Airway epithelial cell (primary cell): Measurements from ENCODE around the gene CCR1. TPM values are rescaled to one million over a fixed set of nuclear protein-coding genes. Genes with fewer than 3 reads are reported as not detected.

Experiments
- total RNA-seq: library from RNA; depleted of rRNA; stranded (reverse); fragments of >200 nt; gene quantifications from 2 replicates; pipeline ENCODE4 v1.2.3, GENCODE V29; 2015

Gene CCR1
- not detected in 2 replicates for total RNA-seq

DNA sequence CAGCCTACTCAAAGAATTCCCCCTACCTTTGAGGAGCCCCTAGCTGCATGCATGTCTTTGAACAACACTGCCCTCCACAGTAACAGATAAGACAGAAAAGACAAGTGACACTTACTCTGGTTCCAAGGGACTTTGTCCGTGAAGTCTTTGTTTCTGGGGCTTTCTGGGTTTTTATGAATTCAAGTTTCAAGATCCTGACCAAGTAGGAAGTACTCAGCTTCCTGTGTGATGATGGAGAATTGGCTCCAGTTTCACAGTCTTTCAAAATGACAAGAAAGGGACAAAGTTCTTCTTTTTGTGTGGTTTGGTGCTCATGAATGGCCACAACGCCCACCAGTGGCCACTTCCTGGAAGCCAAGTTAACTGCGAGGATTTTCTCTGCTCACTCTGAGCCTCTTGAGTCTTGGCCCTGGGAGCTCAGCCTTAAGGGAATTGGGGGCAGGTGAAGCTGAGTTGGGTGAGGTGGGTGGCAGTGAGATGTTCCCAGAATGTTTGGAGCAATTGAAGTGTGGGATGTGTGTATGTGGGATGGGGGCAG lies at the start of gene CCR1:
Gene CCR1, minus strand, starts transcription at position 147 of the 538 bp plus-strand sequence. CDS start 4,000 bp downstream, outside the sequence.

DNA sequence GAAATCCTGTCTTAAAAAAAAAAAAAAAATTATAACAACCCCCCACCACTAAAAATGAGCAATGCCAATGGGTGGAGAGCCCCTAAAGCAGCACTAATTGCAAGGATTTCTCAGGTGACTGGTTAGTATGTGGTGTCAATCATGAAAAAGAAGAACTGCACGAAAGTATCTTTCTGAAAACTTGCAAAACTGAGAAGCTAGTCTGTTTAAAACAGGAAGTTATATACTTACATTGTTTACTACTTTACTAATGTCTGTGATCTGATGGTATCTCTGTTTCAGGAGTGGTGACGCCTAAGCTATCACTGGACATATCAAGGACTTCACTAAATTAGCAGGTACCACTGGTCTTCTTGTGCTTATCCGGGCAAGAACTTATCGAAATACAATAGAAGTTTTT lies 34.0 kb upstream of the CCR1 start, which contains the start of gene CCR3:
Gene CCR3, plus strand, starts transcription at position 341 of the 400 bp plus-strand sequence. CDS start 22,699 bp downstream, outside the sequence.

Other genes starting within 250 kb of the CCR1 start
- 10.8 and 13.6 TPM in 2 replicates for gene FYCO1, start 212.5 kb downstream of the CCR1 start, total RNA-seq
- 0.07 TPM in 1 of 2 replicates, not detected in the other for gene XCR1, start 180.8 kb downstream of the CCR1 start, total RNA-seq
- gene CCR3, start 34.1 kb upstream of the CCR1 start, total RNA-seq, result not detected in 2 replicates
- gene CCR2, start 145.8 kb upstream of the CCR1 start, total RNA-seq, result not detected in 2 replicates
- not detected in 2 replicates for gene CCR5, start 162.6 kb upstream of the CCR1 start, total RNA-seq
- gene CCRL2, start 198.9 kb upstream of the CCR1 start, total RNA-seq, result not detected in 2 replicates